Measurements from ENCODE around the gene CNTN1.

CNTN1 gene

DNA sequence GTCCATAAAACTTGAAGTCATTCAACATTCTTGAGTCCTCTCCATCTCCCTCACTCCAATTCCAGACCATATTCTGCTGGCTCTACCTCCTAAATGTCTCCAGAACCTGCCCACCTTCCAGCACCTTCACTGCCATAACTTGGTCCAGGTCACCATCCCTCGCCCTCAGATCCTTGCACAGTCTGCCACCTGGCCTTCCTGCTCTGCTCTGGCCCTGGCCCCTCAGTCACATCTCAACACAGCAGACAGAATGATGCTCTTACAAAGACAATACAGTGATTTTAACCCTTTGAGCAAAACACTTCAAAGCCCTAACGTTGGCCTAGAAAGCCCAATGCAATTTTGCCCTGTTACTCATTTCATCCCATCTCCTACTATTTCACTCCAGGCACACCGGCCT is 414.1 kb downstream of the CNTN1 start:
- no peak for DNase-seq (ENCODE audit: low read depth in 2 of 2)

DNA sequence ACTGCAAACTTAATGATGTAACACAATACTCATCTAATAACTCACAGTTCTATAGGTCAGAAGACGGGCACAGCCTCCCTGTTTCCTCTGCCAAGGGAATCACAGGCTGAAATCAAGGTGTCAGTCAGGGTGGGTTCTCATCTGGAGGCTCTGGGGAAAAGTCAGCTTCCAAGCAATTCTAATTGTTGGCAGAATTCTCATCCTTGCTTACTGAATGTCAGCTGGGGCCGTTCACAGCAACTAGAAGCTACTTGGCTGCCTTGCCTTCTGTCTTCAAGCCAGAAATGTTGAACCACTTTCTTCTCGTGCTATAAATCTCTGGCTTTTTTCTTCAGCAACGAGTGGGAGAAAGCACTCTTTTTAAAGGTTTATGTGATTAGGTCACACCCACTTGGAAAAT is 415.8 kb downstream of the CNTN1 start:
- DNase-seq (ENCODE audit: low read depth in 2 of 2) = no peak

DNA sequence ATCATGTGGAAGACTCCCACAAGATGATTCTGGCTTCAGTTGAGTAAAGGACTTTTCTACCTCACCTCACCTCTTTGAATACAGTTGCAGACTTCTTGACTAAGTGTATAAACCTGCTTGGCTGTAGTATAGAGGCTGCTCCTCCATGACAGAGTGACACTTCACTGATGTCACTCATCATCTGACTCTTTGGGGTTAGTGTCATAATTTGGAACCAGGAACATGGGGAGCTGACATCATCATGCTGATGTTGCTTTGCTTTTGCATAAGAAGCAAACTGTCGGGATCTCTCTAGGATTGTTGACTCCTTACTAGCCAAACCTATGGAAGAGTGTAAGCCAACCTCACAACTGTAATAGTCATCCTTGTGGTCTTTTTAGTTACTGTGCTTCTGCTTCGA is 420.7 kb downstream of the CNTN1 start:
- no peak for DNase-seq (ENCODE audit: low read depth in 2 of 2)

DNA sequence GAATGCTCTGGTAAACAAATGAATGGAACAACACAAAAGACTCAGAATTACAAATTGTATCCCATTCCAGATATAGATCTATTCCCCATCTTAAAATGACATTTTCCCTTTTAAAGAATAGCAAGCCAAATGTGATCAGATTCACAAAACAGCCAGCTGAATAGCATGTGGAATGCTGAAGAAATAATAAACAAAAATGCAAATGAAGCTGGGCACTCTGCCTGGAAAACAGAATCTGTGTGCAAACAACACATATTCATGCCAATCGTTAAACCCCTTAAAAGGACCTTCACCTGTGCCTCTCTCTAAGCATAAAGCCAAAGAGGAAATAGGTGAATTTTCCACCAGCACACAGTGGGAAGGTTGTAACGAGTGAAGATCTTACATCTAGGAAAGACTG is 428.0 kb downstream of the CNTN1 start:
- DNase-seq (ENCODE audit: low read depth in 2 of 2) = no peak

DNA sequence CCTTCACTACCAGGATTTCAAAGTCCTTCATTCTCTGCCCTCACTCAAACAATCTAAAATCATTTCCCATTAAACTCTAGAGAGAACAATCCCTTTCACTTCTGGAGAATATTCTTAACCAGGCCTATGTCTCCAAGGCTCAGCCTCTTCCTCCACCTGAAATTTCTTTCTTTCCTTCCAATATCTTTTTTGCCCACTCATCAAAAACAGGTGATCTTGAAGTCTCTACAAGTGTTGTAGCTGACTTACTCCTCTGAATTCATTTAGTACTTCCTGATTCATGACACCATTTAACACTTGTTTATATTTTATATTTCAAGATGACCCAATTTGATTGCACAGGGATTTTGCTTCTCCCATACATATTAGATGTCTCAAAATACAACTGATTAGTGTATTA is 429.1 kb downstream of the CNTN1 start:
- no peak for DNase-seq (ENCODE audit: low read depth in 2 of 2)

Measured in stimulated activated CD4-positive, alpha-beta T cell treated with anti-CD3 and anti-CD28 coated beads, Interleukin-15, amount 100 ng/mL, for 48 hours (primary cell).